GM21528 (cell line): ENCODE measurements around the gene APOA1.

ENCODE experiments used
- ATAC-seq: cut with Tn5 transposase; IDR thresholded peaks from one replicate; pipeline ENCODE4 v1.9.1; 2021; ENCODE audit warnings: mild to moderate bottlenecking, moderate library complexity; ENCODE audit not compliant: unreplicated experiment, low FRiP score

APOA1 gene

DNA sequence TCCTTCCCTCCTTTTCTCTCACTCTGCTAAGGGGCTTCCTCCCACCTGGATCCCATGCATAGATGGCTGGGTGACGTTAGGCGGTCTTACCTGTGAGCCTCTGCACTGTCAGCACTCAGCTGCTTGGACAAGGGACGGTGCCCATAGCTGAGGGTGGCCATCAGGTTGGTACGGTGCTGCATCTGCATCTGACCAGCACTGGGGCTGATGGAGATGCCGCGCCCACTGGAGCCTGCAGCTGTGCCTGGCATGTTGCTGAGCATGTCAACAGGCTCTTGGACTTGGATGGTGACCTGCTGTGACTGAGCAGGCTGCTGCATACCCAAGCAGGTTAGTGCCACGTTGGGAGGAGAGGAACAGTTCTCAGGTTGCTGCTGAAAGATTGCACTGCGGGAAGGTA lies 21.8 kb upstream of the APOA1 start:
- ATAC-seq, result no peak

GRCh38 chr11:116857936-116858335 lies 20.5 kb upstream of the APOA1 start:
- ATAC-seq, result no peak

DNA sequence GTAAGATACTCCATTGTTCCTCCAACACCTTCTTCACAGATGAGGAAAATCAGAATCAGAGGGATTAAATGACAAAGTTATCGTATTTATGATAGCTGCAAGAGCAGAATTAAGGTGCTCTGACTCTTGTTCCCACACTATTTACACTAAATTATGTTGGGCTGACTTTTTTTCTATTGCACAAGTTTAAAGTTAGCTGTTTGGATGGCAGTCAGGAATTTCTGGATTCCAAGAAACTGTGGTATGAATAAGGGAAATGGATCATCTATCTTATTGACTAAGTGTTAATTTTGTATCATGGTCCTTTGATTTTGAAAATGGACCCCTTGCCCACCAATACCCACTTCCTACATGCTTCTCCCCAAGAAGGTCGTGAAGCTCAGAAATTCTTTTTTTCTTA lies 19.9 kb upstream of the APOA1 start:
- no peak for ATAC-seq

- no peak for ATAC-seq
Measured at GRCh38 chr11:116856423-116856822, 19.0 kb upstream of the APOA1 start.

- no peak for ATAC-seq
Measured at GRCh38 chr11:116855413-116855812, 18.0 kb upstream of the APOA1 start.

- peak; percentile 95 for ATAC-seq
Measured at GRCh38 chr11:116853461-116854073, 16.1 kb upstream of the APOA1 start.

DNA sequence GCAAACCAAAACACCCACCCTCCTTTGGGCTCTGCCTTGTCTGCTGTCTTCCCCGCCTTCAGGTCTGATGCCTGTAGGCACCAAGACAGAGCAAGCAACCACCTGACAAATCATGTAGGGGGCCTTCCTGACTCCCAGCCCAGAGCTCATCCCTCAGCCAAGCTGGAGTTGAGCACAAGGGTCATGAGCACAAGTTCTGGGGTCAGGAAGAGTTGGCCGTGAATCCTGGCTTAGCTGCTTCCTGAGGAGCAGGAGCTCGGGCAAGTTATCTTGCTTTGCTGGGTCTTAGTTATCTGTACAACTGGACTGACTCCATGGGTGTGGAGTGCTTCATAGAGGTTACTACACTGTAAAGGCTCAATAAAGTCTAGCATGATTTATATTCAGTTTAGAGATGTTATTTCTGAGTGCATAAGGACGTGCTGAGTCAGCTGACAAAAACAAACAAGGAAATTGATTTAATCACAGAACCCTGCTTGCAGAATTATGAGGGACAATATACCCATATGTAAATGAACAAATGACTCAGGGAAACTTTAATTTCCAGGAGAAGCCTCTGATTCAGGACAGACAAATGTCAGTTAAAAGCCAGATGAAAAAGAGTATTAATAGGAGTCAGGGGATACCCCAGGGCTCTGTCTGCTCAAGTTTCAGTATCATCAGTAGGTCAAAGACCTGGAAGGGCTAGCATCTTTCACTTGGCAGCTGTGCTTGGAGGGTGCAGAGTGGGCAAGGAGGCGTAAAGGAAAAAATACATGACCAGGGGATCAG lies 15.0 kb upstream of the APOA1 start:
- no peak for ATAC-seq

GRCh38 chr11:116851626-116852025 lies 14.2 kb upstream of the APOA1 start:
- ATAC-seq, result no peak

GRCh38 chr11:116849486-116849885 lies 12.1 kb upstream of the APOA1 start:
- ATAC-seq, result no peak

DNA sequence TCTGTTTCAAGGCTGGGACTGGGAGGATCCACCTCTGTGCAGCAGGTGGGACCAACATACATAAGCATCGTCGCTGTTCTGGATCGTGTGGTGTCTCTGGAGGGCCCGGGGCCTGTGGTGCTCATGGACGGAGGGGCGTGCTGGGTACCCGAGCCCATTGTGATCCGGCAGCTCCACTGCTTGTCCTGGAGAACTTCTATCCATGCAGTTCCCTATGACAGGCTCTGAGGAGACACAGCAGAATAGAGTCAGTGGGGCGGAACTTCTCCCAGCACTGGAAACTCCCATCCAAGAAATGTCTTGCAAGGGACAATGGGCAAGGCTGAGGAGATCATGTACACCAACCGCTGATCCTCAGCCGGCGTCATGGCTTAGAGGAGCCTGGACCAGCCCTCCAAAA lies 11.6 kb upstream of the APOA1 start:
- ATAC-seq, result no peak

GRCh38 chr11:116847612-116848011 lies 10.2 kb upstream of the APOA1 start:
- no peak for ATAC-seq

DNA sequence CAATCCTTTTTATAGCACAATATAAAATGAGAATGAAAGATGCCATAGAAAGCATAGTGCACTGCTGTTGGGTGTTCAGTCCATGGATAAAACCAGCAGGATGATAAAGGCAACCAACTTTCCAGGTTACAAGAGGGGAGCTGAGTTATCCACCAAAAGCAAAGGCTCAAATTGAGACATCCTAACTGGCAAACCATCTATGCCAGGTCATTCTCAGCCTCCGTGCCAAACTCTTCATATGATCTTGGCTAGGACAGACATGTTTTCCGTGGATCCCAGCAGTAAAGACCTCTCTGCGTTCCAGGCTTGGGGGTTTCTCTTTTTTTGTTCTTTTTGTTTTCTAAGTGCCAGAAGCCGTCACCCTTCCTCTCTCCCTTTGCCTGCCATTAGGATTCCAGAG lies 7.3 kb upstream of the APOA1 start:
- no peak for ATAC-seq

DNA sequence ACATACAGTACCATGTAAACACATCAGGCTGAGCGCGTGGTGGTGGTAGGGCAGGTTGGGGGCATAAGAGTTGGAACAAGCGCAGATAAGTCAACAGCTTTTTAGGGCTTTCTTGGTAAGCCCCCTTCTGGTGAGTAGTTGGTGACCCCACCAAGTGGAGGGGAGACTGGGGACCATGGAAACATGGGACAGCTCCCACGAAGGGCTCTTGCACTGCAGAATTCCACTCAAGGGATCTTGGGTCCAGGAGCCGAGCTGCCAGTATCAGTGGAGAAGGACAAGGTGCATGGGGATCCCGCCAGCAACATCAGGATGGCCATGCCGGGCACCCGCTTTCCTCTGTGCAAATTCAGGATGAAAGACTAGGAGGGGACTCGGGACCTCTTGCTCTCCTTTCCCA lies 6.2 kb upstream of the APOA1 start:
- no peak for ATAC-seq

DNA sequence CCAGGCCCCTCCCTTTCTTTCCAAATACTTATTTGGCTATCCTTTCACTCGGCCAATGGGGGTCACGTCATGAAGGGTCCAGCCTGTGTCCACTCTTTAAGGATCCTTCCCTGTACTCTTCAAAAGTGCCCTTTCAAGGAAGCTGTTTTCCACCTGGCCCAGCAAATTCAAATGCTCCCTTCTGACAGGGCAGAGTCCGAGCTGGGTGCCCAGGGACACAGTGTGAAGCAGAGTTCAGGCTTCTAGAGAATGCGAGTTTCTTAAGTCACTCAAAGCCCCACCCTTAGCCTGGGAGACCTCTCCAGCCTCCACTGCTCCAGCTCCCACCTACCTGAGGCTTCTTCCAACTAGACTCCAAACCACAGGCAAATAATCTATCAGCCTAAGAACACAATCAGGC lies 5.5 kb upstream of the APOA1 start:
- ATAC-seq, result no peak

DNA sequence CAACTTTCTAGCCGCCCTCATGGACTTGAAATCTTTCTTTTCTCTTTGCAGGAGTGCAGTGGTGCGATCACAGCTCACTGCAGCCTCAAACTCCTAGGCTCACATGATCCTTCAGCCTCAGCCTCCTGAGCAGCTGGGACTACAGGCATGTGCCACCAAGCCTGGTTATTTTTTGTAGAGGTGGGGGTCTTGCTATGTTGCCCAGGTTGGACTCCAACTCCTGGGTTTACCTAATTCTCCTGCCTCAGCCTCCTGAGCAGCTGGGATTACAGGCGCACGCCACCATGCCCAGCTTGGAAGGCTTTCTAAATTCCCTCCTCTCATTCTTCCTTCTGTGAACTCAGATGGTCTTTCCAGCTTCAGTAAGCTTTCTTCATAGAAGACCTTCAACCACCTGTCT lies 4.7 kb upstream of the APOA1 start:
- ATAC-seq, result no peak

- no peak for ATAC-seq
Measured at GRCh38 chr11:116840746-116841296, 3.4 kb upstream of the APOA1 start.

DNA sequence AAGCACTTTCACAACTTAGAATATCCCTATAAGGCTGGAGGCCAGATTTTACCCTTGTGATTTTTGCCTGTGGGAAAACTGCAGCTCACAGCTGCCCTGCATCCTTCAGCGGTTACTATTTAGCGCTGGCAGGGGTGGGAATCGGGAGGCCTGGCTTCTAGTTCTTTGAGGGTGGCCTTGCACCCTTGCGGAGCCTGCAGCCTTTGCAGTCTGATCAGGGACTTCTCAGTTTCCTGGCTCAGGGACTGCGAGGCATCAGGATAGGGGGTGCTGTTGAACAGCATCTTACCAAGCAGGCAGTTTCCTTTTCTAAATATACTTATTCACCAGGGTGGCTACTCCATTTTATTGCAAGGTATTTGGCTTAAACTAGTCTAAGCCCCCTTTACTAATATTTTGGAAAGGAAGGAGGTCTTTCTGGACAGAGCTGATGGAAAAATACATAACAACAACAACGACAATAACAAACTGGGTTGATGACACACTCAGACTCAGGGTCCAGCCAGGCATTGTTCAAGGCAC lies 2.9 kb upstream of the APOA1 start:
- ATAC-seq, result no peak

DNA sequence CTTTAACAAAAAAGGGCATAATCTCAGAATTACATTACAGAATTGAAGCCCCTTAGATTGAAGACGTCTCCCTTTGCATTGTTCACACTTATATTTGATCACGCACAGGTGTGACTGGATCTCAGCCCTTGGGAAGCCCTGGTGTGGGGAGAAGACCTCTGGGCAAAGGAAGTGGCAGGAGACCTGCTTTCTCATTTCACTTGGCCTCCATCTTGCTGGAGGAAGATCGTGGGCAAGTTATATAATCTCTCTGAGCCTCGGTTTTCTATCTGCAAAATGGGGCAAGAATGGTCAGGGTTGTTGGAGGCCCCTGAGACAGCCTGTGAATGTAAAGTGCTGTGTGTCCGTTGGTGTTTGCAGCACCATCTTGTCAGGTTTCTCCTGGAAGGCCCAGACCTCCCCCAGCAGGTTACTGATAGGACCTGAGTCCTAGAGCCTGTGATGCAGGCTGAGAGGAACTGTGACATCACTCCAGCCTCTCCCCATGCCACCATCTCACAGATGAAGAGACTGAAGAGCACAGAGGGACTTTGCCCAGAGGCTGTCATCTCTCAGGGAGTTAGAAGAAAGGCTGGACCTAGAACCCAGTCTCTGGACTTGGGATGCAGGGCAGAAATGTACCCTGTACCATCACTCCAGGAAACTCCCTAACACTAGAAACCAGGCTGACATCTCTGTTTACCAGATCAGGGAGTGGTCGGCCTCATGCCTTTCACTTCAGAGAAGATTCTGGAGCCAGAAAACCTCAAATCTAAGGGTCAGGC lies 1.1 kb upstream of the APOA1 start:
- ATAC-seq, result no peak

- ATAC-seq, result no peak
Measured at GRCh38 chr11:116836632-116836991, 810 bp downstream of the APOA1 start.

DNA sequence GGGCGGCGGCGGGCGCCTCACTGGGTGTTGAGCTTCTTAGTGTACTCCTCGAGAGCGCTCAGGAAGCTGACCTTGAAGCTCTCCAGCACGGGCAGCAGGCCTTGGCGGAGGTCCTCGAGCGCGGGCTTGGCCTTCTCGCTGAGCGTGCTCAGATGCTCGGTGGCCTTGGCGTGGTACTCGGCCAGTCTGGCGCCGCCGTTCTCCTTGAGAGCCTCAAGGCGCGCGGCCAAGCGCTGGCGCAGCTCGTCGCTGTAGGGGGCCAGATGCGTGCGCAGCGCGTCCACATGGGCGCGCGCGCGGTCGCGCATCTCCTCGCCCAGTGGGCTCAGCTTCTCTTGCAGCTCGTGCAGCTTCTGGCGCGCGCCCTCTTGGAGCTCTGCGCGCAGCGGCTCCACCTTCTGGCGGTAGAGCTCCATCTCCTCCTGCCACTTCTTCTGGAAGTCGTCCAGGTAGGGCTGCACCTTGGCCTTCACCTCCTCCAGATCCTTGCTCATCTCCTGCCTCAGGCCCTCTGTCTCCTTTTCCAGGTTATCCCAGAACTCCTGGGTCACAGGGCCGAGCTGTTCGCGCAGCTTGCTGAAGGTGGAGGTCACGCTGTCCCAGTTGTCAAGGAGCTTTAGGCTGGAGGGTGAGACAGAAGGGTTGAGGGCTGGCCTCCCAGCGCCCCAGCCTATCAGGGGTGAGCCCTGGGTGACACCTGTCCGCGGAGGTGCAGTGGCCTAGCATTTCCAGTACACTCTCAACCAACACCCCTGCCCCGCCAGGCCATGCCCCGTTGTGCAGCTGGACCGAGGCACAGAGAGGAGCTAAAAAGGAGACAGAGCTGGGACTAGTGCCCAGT lies 1.4 kb downstream of the APOA1 start:
- peak; percentile 69 for ATAC-seq
